HFFc6 (cell line): ENCODE measurements around the gene SLC25A34. TPM values are rescaled to one million over a fixed set of nuclear protein-coding genes. Genes with fewer than 3 reads are reported as not detected.
A peak's percentile ranks its signal among the peaks of the same experiment; 100 is the strongest.

Experiments used
- DNase-seq: peaks from one replicate; pipeline ENCODE4 v3.0.0-alpha.2; 2018
- H3K27ac Mint-ChIP-seq: 2 replicates; pipeline ENCODE4 v1.8.0; 2020; ENCODE audit warnings: mild to moderate bottlenecking, mixed read lengths
- H3K27me3 Mint-ChIP-seq: 2 replicates; pipeline ENCODE4 v1.8.0; 2021; ENCODE audit warnings: mild to moderate bottlenecking, moderate library complexity, mixed read lengths; ENCODE audit not compliant: insufficient read depth
- H3K36me3 Mint-ChIP-seq: 2 replicates; pipeline ENCODE4 v1.8.0; 2021; ENCODE audit warnings: low read depth, mixed read lengths
- H3K4me1 Mint-ChIP-seq: 2 replicates; pipeline ENCODE4 v1.8.0; 2020; ENCODE audit warnings: low read depth, mixed read lengths
- H3K4me3 Mint-ChIP-seq: 2 replicates; pipeline ENCODE4 v1.8.0; 2020; ENCODE audit warnings: mild to moderate bottlenecking, moderate library complexity, mixed read lengths
- H3K9me3 Mint-ChIP-seq: 2 replicates; pipeline ENCODE4 v1.8.0; 2020; ENCODE audit warnings: mild to moderate bottlenecking, mixed read lengths
- CTCF ChIP-seq: fragments of 200-600 bp; sonication (generic); IDR thresholded peaks from 2 replicates; pipeline ENCODE4 v1.5.0; 2021; ENCODE audit warnings: antibody characterized with exemption, mild to moderate bottlenecking
- total RNA-seq, 6 experiments: library from RNA; stranded (reverse); fragmentation: NEBNext Ultra II Directional; extraction: Animal tissue kit (Norgen Biotek cat#: 25700); gene quantifications; 2 replicates in 1 of 6; 3 replicates in 5 of 6; pipeline ENCODE4 v1.2.3, GENCODE V29; 2021

The SLC25A34 gene
- total RNA-seq, 6 experiments from 2014 or later: 0.26 to 0.68 (median 0.43) TPM

DNA sequence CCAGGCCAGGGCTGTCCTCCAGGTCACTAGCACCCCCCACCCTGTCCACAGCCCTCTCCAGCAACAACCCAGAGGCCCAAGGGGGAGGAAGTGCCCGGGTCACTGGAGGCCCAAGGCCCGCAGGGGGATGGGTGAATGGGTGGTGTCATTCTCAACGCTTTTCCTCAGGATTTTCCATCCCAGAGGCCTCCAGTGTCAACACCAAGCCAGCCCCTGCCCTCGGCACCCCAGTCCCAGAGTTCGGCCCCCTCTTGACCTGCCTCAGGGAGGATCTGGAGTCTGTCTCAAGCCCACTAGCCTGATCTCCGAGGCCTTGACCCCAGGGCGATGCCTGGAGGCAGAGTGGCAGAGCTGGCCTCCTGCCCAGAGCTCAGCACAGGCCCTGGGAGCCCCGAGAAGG lies 11.3 kb downstream of the SLC25A34 start:
- H3K27ac Mint-ChIP-seq: no peak overlapping the region
- TF ChIP-seq CTCF: no peak
- H3K27me3 Mint-ChIP-seq: peaks cover 2% of the 10 kb centered on the region
- DNase-seq: no peak
- no peaks in the 10 kb centered on the region for H3K36me3 Mint-ChIP-seq
- H3K4me1 Mint-ChIP-seq: peaks cover 17% of the 10 kb centered on the region
- H3K9me3 Mint-ChIP-seq: no peaks in the 10 kb centered on the region
- H3K4me3 Mint-ChIP-seq: no peak overlapping the region

GRCh38 chr1:15748264-15748663 lies 12.2 kb downstream of the SLC25A34 start:
- Mint-ChIP-seq H3K27me3 (peaks cover 2% of the 10 kb centered on the region), H3K36me3 (no peaks in the 10 kb centered on the region), H3K4me3 (no peak overlapping the region), H3K9me3 (no peaks in the 10 kb centered on the region), H3K4me1 (peaks cover 17% of the 10 kb centered on the region), H3K27ac (no peak overlapping the region)
- no peak for TF ChIP-seq CTCF
- no peak for DNase-seq

GRCh38 chr1:15748690-15749398 lies 12.8 kb downstream of the SLC25A34 start:
- no peak for DNase-seq
- Mint-ChIP-seq H3K27me3 (peaks cover 2% of the 10 kb centered on the region), H3K4me1 (peaks cover 17% of the 10 kb centered on the region), H3K27ac (no peak overlapping the region), H3K9me3 (no peaks in the 10 kb centered on the region), H3K4me3 (no peak overlapping the region), H3K36me3 (no peaks in the 10 kb centered on the region)
- TF ChIP-seq CTCF: no peak

DNA sequence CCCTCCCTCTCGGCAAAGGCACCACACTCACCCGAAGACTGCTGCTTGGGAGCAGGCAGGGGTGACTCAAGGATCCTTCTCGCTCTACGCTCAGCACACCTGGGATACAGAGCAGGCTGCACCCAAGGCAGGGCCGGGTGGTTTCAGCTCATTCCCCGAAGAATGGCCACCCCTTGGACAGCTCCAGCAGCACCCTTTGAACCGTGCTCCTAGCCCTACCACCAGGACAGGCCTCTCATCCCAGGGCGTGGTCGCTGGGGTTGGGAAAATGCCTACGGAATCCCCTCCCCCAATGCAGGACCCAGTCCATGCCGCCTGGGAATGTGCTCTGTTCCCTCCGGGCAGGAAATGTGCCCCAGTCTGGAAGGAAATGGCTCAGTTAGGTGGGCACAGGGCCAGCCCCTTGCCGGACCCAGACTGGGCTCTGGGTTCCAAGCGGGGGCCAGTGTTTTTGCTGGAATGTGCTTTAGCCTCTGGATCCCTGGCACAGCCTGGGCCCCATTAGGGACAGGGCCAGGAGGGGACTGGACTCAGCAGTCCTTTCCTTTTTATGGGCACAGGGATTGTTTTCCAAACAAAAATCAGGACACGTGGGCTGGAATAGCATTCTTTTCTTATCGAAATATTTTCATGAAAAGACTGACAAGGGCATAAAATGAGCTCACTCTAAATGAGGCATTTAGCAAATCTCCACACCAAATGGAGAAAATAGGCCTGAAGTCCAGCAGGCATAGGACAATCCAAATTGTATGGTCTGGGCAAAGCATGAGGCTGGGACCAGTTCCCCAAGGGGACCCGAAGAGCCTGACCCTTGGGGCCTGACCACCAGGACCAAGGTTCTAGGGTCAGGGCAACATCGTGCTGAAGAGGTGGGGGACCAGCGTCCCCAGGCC lies 13.6 kb downstream of the SLC25A34 start:
- Mint-ChIP-seq H3K36me3 (no peaks in the 10 kb centered on the region), H3K27ac (peak overlapping the region; percentile 40), H3K27me3 (peaks cover 2% of the 10 kb centered on the region), H3K4me1 (peaks cover 17% of the 10 kb centered on the region), H3K4me3 (no peak overlapping the region), H3K9me3 (no peaks in the 10 kb centered on the region)
- no peak for DNase-seq
- no peak for TF ChIP-seq CTCF

DNA sequence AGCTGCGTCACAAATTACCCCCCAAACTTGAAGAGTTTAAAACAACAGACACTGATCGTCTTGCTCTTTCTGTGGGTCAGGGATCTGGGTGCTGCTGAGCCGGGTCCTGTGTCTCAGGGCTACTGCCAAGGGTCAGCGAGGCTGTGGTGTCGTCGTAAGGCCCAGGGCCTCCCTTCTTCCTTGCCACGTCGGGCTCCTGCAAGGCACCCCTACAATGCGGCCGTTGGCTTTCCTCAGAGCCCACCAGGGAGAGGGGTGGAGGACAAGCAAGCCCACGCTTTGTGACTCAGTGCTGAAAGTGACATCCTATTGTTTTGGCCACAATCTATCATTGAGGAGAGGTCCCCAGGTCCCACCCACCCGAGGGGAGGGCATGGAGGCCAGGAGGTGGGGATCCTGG lies 14.9 kb downstream of the SLC25A34 start:
- no peak overlapping the region for H3K4me3 Mint-ChIP-seq
- no peak overlapping the region for H3K27ac Mint-ChIP-seq
- H3K27me3 Mint-ChIP-seq: peaks cover 2% of the 10 kb centered on the region
- no peak for DNase-seq
- TF ChIP-seq CTCF: no peak
- H3K4me1 Mint-ChIP-seq: peaks cover 25% of the 10 kb centered on the region
- no peaks in the 10 kb centered on the region for H3K9me3 Mint-ChIP-seq
- H3K36me3 Mint-ChIP-seq: no peaks in the 10 kb centered on the region
